ENCODE results near the gene PRKCA. TPM values are rescaled to one million over a fixed set of nuclear protein-coding genes. Genes with fewer than 3 reads are reported as not detected.

PRKCA gene
- total RNA-seq, 1 experiment from 2014 or later = 29.6 TPM

DNA sequence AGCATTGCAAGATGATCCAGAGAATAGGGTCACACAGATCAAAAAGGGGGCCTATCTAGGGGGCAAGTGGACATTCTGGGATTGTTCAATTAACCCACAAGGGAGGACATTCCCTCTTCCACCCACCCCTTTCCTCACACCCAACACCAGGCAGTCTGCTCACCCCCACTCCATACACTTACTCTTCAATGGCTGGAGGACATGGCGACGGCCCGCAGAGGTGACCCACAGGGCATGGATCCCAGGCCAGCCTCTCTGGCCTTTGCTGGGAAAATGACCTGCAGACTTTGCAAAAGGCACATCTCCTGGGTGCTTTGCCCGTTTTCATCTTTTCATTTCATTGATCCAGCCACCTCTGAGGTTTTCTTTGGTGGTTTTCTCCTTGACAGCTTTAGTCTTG lies 530.8 kb downstream of the PRKCA start:
- BruUV-seq (replicated peaks) = no TSS peak
- POLR2A ChIA-PET = no interaction called here

DNA sequence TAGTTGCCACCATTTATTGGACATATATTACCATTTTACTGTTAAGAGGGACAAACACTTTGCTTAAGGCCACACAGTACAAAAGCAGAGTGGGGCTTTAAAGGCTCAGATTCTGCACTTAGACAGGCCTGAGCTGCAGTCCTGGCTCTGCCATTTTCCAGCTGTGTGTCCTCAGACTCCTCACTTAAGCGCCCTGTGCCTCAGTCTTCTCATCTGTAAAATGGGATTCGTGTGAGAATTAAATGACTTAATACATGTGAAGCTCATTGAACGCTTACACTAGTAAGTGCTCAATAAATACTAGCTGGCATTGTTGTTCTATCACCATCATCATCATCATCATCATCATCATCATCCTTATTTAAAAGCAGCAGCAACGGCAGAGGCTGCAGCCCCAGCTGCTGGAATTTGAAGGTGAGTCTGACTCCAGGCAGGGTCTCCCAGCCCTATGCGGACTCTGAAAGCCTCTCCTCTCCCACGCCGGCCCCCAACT lies 532.1 kb downstream of the PRKCA start:
- Histone ChIP-seq H3K4me1 (peaks cover 4% of the 10 kb centered on the region; the same call in 1 of the 2 replicates), H3K9me3 (no peaks in the 10 kb centered on the region), H3K4me3 (ENCODE audit: low read depth, low read length) (0 out of 2 replicates have a peak overlapping the region, but pooled peaks have one; percentile 13), H3K36me3 (ENCODE audit: control insufficient read depth, insufficient read depth, low read length) (no peaks in the 10 kb centered on the region), H3K27me3 (replicated peaks; ENCODE audit: control insufficient read depth, insufficient read depth, low read length) (no peaks in the 10 kb centered on the region; the same call in 1 of the 2 replicates)
- Mint-ChIP-seq H3K27me3 (ENCODE audit: insufficient read depth, unreplicated experiment) (peaks cover 23% of the 10 kb centered on the region), H3K27ac (ENCODE audit: unreplicated experiment) (no peak overlapping the region), H3K4me1 (ENCODE audit: low read depth, unreplicated experiment) (no peaks in the 10 kb centered on the region), H3K36me3 (ENCODE audit: insufficient read depth, unreplicated experiment) (no peaks in the 10 kb centered on the region), H3K4me3 (ENCODE audit: unreplicated experiment) (no peak overlapping the region), H3K9me3 (ENCODE audit: unreplicated experiment) (no peaks in the 10 kb centered on the region)
- CTCF ChIA-PET = no interaction called here
- TF ChIP-seq, protein P1, sequence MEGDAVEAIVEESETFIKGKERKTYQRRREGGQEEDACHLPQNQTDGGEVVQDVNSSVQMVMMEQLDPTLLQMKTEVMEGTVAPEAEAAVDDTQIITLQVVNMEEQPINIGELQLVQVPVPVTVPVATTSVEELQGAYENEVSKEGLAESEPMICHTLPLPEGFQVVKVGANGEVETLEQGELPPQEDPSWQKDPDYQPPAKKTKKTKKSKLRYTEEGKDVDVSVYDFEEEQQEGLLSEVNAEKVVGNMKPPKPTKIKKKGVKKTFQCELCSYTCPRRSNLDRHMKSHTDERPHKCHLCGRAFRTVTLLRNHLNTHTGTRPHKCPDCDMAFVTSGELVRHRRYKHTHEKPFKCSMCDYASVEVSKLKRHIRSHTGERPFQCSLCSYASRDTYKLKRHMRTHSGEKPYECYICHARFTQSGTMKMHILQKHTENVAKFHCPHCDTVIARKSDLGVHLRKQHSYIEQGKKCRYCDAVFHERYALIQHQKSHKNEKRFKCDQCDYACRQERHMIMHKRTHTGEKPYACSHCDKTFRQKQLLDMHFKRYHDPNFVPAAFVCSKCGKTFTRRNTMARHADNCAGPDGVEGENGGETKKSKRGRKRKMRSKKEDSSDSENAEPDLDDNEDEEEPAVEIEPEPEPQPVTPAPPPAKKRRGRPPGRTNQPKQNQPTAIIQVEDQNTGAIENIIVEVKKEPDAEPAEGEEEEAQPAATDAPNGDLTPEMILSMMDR (IDR thresholded peaks at IDR 0.05; ENCODE audit: insufficient read depth in 1 of 2, low read depth in 1 of 2, low read length in 1 of 2, severe bottlenecking in 1 of 2, unreplicated experiment in 1 of 2) = no peak
- POLR2A ChIA-PET = no interaction called here
- DNase-seq = no peak
- intact Hi-C loops (cut with micrococcal nuclease; ENCODE audit: unreplicated experiment) = no loop called here
- no TSS peak for BruUV-seq (replicated peaks)

More for the DNA sequence above, 530.8 kb downstream of the PRKCA start:
- intact Hi-C loops (cut with micrococcal nuclease; ENCODE audit: unreplicated experiment) = no loop called here
- TF ChIP-seq, protein P1 (IDR thresholded peaks at IDR 0.05; ENCODE audit: insufficient read depth in 1 of 2, low read depth in 1 of 2, low read length in 1 of 2, severe bottlenecking in 1 of 2, unreplicated experiment in 1 of 2) = no peak
- Mint-ChIP-seq H3K27me3 (ENCODE audit: insufficient read depth, unreplicated experiment) (peaks cover 22% of the 10 kb centered on the region), H3K4me3 (ENCODE audit: unreplicated experiment) (no peak overlapping the region), H3K27ac (ENCODE audit: unreplicated experiment) (no peak overlapping the region), H3K9me3 (ENCODE audit: unreplicated experiment) (no peaks in the 10 kb centered on the region), H3K4me1 (ENCODE audit: low read depth, unreplicated experiment) (no peaks in the 10 kb centered on the region), H3K36me3 (ENCODE audit: insufficient read depth, unreplicated experiment) (no peaks in the 10 kb centered on the region)
- Histone ChIP-seq H3K36me3 (ENCODE audit: control insufficient read depth, insufficient read depth, low read length) (no peaks in the 10 kb centered on the region), H3K27me3 (replicated peaks; ENCODE audit: control insufficient read depth, insufficient read depth, low read length) (no peaks in the 10 kb centered on the region; the same call in 1 of the 2 replicates), H3K9me3 (no peaks in the 10 kb centered on the region), H3K4me1 (peaks cover 4% of the 10 kb centered on the region; the same call in 1 of the 2 replicates), H3K4me3 (ENCODE audit: low read depth, low read length) (no peak overlapping the region)
- CTCF ChIA-PET = no interaction called here
- peak in 1 of 2 experiments; percentile 12 for DNase-seq

DNA sequence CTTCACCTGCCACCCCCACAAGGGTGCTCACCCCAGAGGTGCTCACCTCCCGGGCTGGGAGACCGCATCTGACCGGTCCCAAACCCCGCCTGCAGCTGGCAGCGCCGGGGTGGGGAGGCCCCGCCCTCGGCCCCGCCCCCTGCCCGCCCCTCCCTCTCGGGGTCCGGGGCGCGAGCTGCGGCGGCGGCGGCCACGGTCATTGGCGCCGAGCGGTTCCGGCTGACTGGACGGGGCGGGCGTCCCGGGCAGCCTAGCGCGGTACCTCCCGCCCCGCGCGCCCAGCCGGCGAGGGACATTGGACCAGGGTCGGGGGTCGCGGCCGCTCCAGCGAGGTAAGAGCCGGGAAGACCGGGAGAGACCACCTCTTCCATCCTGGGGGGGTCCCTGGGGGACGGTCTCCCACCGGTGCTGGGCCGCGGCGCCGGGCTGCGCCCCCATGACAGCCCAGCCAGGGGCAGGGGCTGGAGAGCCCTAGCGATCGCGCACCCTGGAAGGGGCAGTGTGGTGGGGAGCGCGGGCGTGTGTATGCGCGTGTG lies 532.6 kb downstream of the PRKCA start, which contains the start of gene CACNG5:
Gene CACNG5, plus strand, starts transcription at position 199 of the 536 bp plus-strand sequence. CDS start 42,216 bp downstream, outside the sequence.
- ChIA-PET POLR2A (no interaction called here), CTCF (no interaction called here)
- H3K9me3 ChIP-seq = no peaks in the 10 kb centered on the region
- H3K27me3 ChIP-seq (replicated peaks; ENCODE audit: control insufficient read depth, insufficient read depth, low read length) = no peaks in the 10 kb centered on the region; the same call in 1 of the 2 replicates
- DNase-seq = peak; percentile 31 to 35
- peaks cover 4% of the 10 kb centered on the region; the same call in 1 of the 2 replicates for H3K4me1 ChIP-seq
- BruUV-seq (replicated peaks) = no TSS peak
- H3K4me3 ChIP-seq (ENCODE audit: low read depth, low read length) = 0 out of 2 replicates have a peak within 1 kb of the TSS, but pooled peaks have one; percentile 13
- intact Hi-C loops (cut with micrococcal nuclease; ENCODE audit: unreplicated experiment) = no loop called here
- H3K36me3 ChIP-seq (ENCODE audit: control insufficient read depth, insufficient read depth, low read length) = no peaks in the 10 kb centered on the region
- no peak within 1 kb of the TSS for H3K4me3 Mint-ChIP-seq (ENCODE audit: unreplicated experiment)
- no peak within 1 kb of the TSS for H3K27ac Mint-ChIP-seq (ENCODE audit: unreplicated experiment)
- H3K27me3 Mint-ChIP-seq (ENCODE audit: insufficient read depth, unreplicated experiment) = peaks cover 21% of the 10 kb centered on the region
- TF ChIP-seq, protein P1 (IDR thresholded peaks at IDR 0.05; ENCODE audit: insufficient read depth in 1 of 2, low read depth in 1 of 2, low read length in 1 of 2, severe bottlenecking in 1 of 2, unreplicated experiment in 1 of 2) = no peak
- no peaks in the 10 kb centered on the region for H3K9me3 Mint-ChIP-seq (ENCODE audit: unreplicated experiment)
- no peaks in the 10 kb centered on the region for H3K4me1 Mint-ChIP-seq (ENCODE audit: low read depth, unreplicated experiment)
- H3K36me3 Mint-ChIP-seq (ENCODE audit: insufficient read depth, unreplicated experiment) = no peaks in the 10 kb centered on the region

All from Caco-2 (cell line).